HEK293 (cell line): ENCODE data around the gene USH1G.
A peak's percentile ranks its signal among the peaks of the same experiment; 100 is the strongest.

Experiments used
- CTCF ChIP-seq: fragments of 450-650 bp; formaldehyde crosslinking; IDR thresholded peaks from 2 replicates; pipeline ENCODE4 v1.5.1; 2016; ENCODE audit warnings: missing biosample characterization, missing genetic modification characterization
- GLI4 ChIP-seq: fragments of 450-650 bp; formaldehyde crosslinking; IDR thresholded peaks from 2 replicates; pipeline ENCODE4 v1.5.1; 2016; ENCODE audit warnings: missing biosample characterization, missing genetic modification characterization
- HIC1 ChIP-seq: fragments of 450-650 bp; formaldehyde crosslinking; IDR thresholded peaks from 2 replicates; pipeline ENCODE4 v1.5.1; 2016; ENCODE audit warnings: missing biosample characterization, missing genetic modification characterization
- KLF10 ChIP-seq: fragments of 450-650 bp; IDR thresholded peaks from 2 replicates; pipeline ENCODE4 v1.5.1; 2018; ENCODE audit warnings: missing biosample characterization, mild to moderate bottlenecking, missing genetic modification characterization
- KLF17 ChIP-seq: fragments of 450-650 bp; formaldehyde crosslinking; IDR thresholded peaks from 2 replicates; pipeline ENCODE4 v1.5.1; 2016; ENCODE audit warnings: missing biosample characterization, missing genetic modification characterization
- SCRT1 ChIP-seq: fragments of 450-650 bp; formaldehyde crosslinking; IDR thresholded peaks from 2 replicates; pipeline ENCODE4 v1.5.1; 2016; ENCODE audit warnings: missing biosample characterization, missing genetic modification characterization, borderline replicate concordance
- SP7 ChIP-seq: fragments of 450-650 bp; formaldehyde crosslinking; IDR thresholded peaks from 2 replicates; pipeline ENCODE4 v1.5.1; 2016; ENCODE audit warnings: missing biosample characterization, missing genetic modification characterization
- YY1 ChIP-seq: fragments of 450-650 bp; formaldehyde crosslinking; IDR thresholded peaks from 2 replicates; pipeline ENCODE4 v1.5.1; 2018; ENCODE audit warnings: missing biosample characterization, missing genetic modification characterization
- ZBTB10 ChIP-seq: fragments of 450-650 bp; formaldehyde crosslinking; IDR thresholded peaks from 2 replicates; pipeline ENCODE4 v1.5.1; 2016; ENCODE audit warnings: missing biosample characterization, missing genetic modification characterization
- ZBTB17 ChIP-seq: fragments of 450-650 bp; formaldehyde crosslinking; IDR thresholded peaks from 2 replicates; pipeline ENCODE4 v1.5.1; 2016; ENCODE audit warnings: missing biosample characterization, missing genetic modification characterization
- ZBTB26 ChIP-seq: fragments of 450-650 bp; formaldehyde crosslinking; optimal IDR thresholded peaks from 2 replicates; pipeline ENCODE3; 2016; ENCODE audit warnings: missing biosample characterization, mild to moderate bottlenecking, missing genetic modification characterization
- ZBTB48 ChIP-seq: fragments of 450-650 bp; formaldehyde crosslinking; IDR thresholded peaks from 2 replicates; pipeline ENCODE4 v1.5.1; 2016; ENCODE audit warnings: missing biosample characterization, missing genetic modification characterization
- ZBTB8A ChIP-seq: fragments of 450-650 bp; formaldehyde crosslinking; IDR thresholded peaks from 2 replicates; pipeline ENCODE4 v1.5.1; 2016; ENCODE audit warnings: missing biosample characterization, missing genetic modification characterization
- ZEB2 ChIP-seq: fragments of 450-650 bp; formaldehyde crosslinking; IDR thresholded peaks from 2 replicates; pipeline ENCODE4 v1.5.1; 2016; ENCODE audit warnings: missing biosample characterization, missing genetic modification characterization
- ZFHX2 ChIP-seq: fragments of 450-650 bp; formaldehyde crosslinking; conservative IDR thresholded peaks from 2 replicates; pipeline ENCODE4 v1.5.1; 2016; ENCODE audit warnings: missing biosample characterization, missing genetic modification characterization
- ZFP37 ChIP-seq: fragments of 450-650 bp; formaldehyde crosslinking; IDR thresholded peaks from 2 replicates; pipeline ENCODE4 v1.5.1; 2016; ENCODE audit warnings: missing biosample characterization, missing genetic modification characterization
- ZFP69B ChIP-seq: fragments of 450-650 bp; formaldehyde crosslinking; IDR thresholded peaks from 2 replicates; pipeline ENCODE4 v1.5.1; 2016; ENCODE audit warnings: missing biosample characterization, missing genetic modification characterization
- ZNF155 ChIP-seq: fragments of 450-650 bp; formaldehyde crosslinking; IDR thresholded peaks from 2 replicates; pipeline ENCODE4 v1.5.1; 2016; ENCODE audit warnings: missing biosample characterization, missing genetic modification characterization
- ZNF157 ChIP-seq: fragments of 450-650 bp; formaldehyde crosslinking; IDR thresholded peaks from 2 replicates; pipeline ENCODE4 v1.5.1; 2016; ENCODE audit warnings: missing biosample characterization, missing genetic modification characterization
- ZNF214 ChIP-seq: fragments of 450-650 bp; formaldehyde crosslinking; IDR thresholded peaks from 2 replicates; pipeline ENCODE4 v1.5.1; 2017; ENCODE audit warnings: missing biosample characterization, mild to moderate bottlenecking, missing genetic modification characterization, borderline replicate concordance
- ZNF335 ChIP-seq: fragments of 450-650 bp; formaldehyde crosslinking; conservative IDR thresholded peaks from 2 replicates; pipeline ENCODE4 v1.5.1; 2016; ENCODE audit warnings: missing biosample characterization, missing genetic modification characterization
- ZNF426 ChIP-seq: fragments of 450-650 bp; formaldehyde crosslinking; IDR thresholded peaks from 2 replicates; pipeline ENCODE4 v1.5.1; 2017; ENCODE audit warnings: missing biosample characterization, missing genetic modification characterization, mild to moderate bottlenecking, inconsistent platforms, moderate library complexity
- ZNF433 ChIP-seq: fragments of 450-650 bp; formaldehyde crosslinking; IDR thresholded peaks from 2 replicates; pipeline ENCODE4 v1.5.1; 2016; ENCODE audit warnings: missing biosample characterization, missing genetic modification characterization, low read depth
- ZNF501 ChIP-seq: fragments of 450-650 bp; formaldehyde crosslinking; IDR thresholded peaks from 2 replicates; pipeline ENCODE4 v1.5.1; 2016; ENCODE audit warnings: missing biosample characterization, missing genetic modification characterization
- ZNF549 ChIP-seq: fragments of 450-650 bp; IDR thresholded peaks from 2 replicates; pipeline ENCODE4 v1.5.1; 2018; ENCODE audit warnings: missing biosample characterization, missing genetic modification characterization, mild to moderate bottlenecking, inconsistent platforms, moderate library complexity
- ZNF585B ChIP-seq: fragments of 450-650 bp; formaldehyde crosslinking; IDR thresholded peaks from 2 replicates; pipeline ENCODE4 v1.5.1; 2016; ENCODE audit warnings: missing biosample characterization, missing genetic modification characterization
- ZNF654 ChIP-seq: fragments of 450-650 bp; formaldehyde crosslinking; IDR thresholded peaks from 2 replicates; pipeline ENCODE4 v1.5.1; 2016; ENCODE audit warnings: low read depth, missing biosample characterization, missing genetic modification characterization
- ZNF843 ChIP-seq: fragments of 450-650 bp; formaldehyde crosslinking; IDR thresholded peaks from 2 replicates; pipeline ENCODE4 v1.5.1; 2016; ENCODE audit warnings: missing biosample characterization, missing genetic modification characterization
- ZSCAN30 ChIP-seq: fragments of 450-650 bp; IDR thresholded peaks from 2 replicates; pipeline ENCODE4 v1.5.1; 2018; ENCODE audit warnings: missing biosample characterization, mild to moderate bottlenecking, missing genetic modification characterization, moderate library complexity

Gene USH1G

GRCh38 chr17:74923538-74924249 lies 639 bp upstream of the USH1G start (continued):
- TF ChIP-seq ZNF335 (tag by site-specific recombination) (peak; percentile 48; the same call in 1 of the 2 replicates), ZBTB48 (no peak), ZBTB8A (peak; percentile 59), ZFHX2 (peak; percentile 40; the same call in 1 of the 2 replicates), GLI4 (tag by site-specific recombination) (no peak), HIC1 (tag by site-specific recombination) (0 out of 2 replicates have a peak, but pooled peaks have one; percentile 22), ZNF214 (tag by site-specific recombination) (no peak), KLF10 (tag by site-specific recombination) (no peak), ZBTB26 (peak; percentile 58), ZNF549 (tag by site-specific recombination) (no peak), SCRT1 (tag by site-specific recombination) (no peak), ZNF155 (tag by site-specific recombination) (no peak), ZNF654 (tag by site-specific recombination) (peak; percentile 44; the same call in 1 of the 2 replicates), ZBTB17 (tag by site-specific recombination) (peak; percentile 23; the same call in 1 of the 2 replicates), KLF17 (peak; percentile 62; the same call in 1 of the 2 replicates), ZEB2 (peak; percentile 63; the same call in 1 of the 2 replicates), CTCF (tag by site-specific recombination) (peak; percentile 90), ZFP37 (0 out of 2 replicates have a peak, but pooled peaks have one; percentile 56), ZNF585B (tag by site-specific recombination) (no peak), ZBTB10 (tag by site-specific recombination) (0 out of 2 replicates have a peak, but pooled peaks have one; percentile 3), ZNF501 (tag by site-specific recombination) (0 out of 2 replicates have a peak, but pooled peaks have one; percentile 50), ZFP69B (0 out of 2 replicates have a peak, but pooled peaks have one; percentile 51), ZNF157 (tag by site-specific recombination) (no peak), ZNF433 (tag by site-specific recombination) (no peak), ZSCAN30 (tag by site-specific recombination) (0 out of 2 replicates have a peak, but pooled peaks have one; percentile 2), ZNF843 (0 out of 2 replicates have a peak, but pooled peaks have one; percentile 31), ZNF426 (no peak), SP7 (tag by site-specific recombination) (peak; percentile 45; the same call in 1 of the 2 replicates), YY1 (no peak)
